Suppressor macrophage treated with lipopolysaccharide for 4 hours (primary cell): ENCODE results near the gene HSF2BP.
A peak's percentile ranks its signal among the peaks of the same experiment; 100 is the strongest.
"Not testable (repeated sequence)": the region's sequence is repeated elsewhere in the genome, so short reads cannot be mapped to it uniquely, and the experiment has no call there.

Experiments
- DNase-seq: peaks from one replicate; pipeline ENCODE4 v3.0.0-alpha.2; 2020

The HSF2BP gene

GRCh38 chr21:43596616-43597015, 62.7 kb downstream of the HSF2BP start:
- no peak for DNase-seq

- DNase-seq: not testable (repeated sequence)
These were observed 63.5 kb downstream of the HSF2BP start for GRCh38 chr21:43595769-43596168.

DNA sequence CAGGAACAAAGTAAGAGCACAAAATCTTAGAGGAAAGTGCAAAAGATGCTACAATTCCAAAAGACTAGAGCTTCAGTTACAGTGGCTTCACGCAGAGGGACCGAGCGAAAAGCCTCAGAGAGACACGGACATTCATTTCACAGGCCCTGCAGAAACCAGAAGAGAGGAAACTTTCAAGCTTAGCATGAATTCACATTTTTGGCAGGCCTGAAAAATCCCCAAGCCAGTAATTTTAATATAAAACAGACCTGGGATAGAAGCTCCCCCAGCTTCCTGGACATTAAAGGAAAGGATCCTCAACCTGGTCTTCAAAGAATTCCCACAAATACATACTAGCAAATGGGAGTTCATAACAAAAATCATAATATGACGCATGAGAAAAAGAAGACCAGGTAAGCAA, 66.2 kb downstream of the HSF2BP start:
- no peak for DNase-seq

DNA sequence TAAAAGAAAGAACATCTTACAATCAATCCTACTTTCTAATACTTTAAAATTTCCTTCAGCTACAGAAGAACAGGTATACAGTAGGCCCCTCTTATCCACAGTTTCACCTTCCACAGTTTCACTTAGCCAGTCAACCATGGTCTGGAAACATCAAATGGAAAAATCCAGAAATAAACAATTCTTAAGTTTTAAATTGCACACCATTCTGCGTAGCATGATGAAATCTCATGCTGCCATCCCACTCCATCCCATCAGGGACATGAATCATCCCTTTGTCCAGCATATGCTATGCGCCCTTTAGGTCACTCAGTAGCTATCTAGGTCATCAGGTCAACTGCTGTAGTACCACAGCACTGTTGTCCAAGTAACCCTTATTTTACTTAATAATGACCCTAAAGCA, 67.7 kb downstream of the HSF2BP start:
- DNase-seq: peak; percentile 75

DNA sequence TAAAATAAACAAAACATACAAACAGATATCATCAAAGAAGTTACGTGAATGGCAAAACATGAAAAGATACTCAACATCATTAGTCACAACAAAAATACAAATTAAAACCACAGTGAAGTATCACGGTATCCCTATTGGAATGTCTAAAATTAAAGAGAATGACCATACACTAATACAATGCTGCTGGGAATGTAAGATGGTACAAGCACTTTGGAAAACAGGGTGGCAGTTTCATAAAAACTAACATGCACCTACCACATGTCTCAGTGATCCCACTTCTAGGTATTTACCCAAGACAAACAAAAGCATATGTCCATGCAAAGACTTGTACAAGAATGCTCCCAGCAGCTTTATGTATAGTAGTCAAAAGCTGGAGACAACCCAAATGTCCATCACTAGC, 69.1 kb downstream of the HSF2BP start:
- DNase-seq: no peak

DNA sequence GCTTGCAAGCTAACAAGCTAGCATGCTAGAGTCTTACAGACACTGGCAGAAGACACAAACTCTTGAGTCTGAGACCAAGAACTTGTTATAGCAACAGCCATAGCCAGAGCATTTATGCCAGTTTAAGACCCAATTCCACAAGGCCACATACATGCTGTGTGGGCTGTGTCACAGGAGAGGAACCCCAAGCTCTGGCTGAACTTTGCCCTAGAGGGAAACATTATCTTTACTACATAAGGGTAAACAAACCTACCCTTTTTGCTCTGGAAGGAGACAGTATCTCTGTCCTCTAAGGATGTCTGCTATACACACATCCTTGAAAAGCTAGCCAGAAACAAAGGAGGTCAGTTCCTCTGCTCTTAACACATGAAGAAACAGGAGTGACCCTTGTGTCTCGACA, 70.3 kb downstream of the HSF2BP start:
- DNase-seq: no peak

GRCh38 chr21:43585924-43586413, 73.3 kb downstream of the HSF2BP start:
- no peak for DNase-seq

DNA sequence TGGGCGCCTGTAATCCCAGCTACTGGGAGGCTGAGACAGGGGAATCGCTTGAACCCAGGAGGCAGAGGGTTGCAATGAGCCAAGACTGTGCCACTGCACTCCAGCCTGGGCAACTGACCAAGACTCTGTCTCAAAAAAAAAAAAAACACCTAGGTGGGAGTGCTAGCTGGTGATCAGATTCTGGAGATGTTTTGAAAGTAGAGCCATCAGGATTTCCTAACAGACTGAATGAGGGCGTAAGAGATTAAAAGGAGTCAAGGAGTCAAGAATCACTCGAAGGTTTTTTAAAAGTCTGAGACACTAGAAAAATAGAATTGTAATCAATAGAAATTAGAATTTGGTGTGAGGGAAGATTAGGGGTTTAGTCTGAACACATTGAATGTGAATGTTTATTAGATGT, 73.8 kb downstream of the HSF2BP start:
- no peak for DNase-seq

DNA sequence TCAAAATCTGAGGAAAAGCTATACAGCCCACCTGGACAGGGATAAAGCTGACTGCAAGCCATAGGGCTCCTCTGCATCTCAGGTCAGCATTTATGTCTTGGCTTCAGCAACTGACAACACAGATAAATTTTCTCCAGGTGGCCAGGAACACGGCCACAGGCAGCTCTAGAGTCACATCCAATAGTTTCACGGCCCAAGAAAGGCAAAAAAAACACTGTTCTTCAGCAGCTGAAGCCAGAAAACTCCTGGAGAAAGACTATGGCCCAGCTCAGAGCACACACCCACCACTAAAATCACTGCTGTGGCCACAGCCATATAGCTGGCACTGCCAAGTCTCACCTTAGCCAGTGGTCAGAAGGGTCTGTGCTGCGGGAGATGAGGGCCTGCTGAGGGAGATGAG, 77.8 kb downstream of the HSF2BP start:
- no peak for DNase-seq

DNA sequence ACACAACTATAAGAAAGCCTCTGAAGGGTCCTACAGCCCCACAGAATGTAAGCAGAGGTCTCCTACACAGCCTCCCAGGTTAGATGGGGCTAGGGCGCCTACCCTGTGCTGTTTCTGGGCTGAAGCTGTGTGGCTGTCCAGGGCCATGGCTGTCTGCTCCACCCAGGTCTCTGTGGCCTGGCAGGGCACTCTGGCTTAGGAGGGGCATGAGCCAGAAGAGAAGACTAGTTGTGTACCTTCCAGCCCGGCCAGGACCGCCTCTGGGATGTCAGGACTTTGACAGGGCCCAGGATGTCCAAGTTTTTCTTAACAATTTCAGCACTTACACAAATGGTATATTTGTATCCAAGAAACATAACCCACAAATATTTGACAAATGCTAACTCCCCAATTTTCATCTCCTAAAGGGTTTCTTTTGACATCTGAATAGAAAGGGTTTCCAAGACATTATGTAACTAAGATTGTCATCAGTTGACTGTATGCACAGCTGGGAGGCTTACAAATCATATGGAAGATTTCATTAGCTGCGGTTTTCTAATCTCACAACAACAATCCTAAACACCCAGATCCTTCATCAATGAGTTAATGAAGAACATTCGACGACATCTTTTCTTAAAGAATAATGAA, 80.5 kb downstream of the HSF2BP start:
- no peak for DNase-seq

- DNase-seq: peak; percentile 78
These were observed 83.8 kb downstream of the HSF2BP start for GRCh38 chr21:43575473-43575844.

GRCh38 chr21:43574741-43575472, 84.4 kb downstream of the HSF2BP start:
- DNase-seq: peak; percentile 66

DNA sequence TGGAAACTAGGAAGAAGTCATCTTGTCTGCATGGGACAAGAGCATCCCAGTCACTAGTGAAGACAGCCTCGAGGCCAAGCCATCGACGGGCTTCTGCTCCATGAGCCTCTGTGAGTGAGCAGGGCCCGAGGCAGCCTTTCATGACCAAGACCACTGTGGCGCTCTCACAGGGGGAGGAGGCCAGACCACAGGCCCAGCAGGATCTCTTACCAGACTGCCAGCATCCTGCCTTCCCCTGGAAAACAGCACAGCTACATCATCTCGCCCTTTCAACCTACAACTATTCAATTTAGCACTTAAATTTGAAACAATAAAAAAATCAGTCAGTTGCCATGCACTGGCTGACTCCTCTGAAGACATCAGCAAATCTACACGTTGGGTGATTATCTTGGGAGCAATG, 85.4 kb downstream of the HSF2BP start:
- no peak for DNase-seq

DNA sequence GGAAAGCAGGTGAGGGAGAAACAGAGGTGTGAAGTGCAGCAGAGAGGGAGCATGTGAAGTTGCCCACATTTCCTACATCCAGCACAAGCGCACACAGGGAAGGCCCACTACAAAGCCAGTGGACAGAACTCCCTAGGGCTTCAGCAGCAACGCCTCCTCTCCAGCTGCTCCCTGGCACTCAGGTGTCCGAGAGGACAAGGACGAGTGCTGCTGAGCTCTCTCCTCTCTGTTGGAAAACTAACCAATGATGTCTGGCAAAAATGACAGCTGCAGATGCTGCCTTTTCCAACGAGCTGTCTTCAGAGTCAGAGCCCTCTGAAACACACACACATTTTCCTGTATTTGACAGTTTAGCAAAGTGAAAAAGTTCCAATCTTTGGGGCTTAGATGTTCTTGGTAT, 86.8 kb downstream of the HSF2BP start:
- DNase-seq: no peak

- no peak for DNase-seq
These were observed 87.3 kb downstream of the HSF2BP start for GRCh38 chr21:43571976-43572375.

DNA sequence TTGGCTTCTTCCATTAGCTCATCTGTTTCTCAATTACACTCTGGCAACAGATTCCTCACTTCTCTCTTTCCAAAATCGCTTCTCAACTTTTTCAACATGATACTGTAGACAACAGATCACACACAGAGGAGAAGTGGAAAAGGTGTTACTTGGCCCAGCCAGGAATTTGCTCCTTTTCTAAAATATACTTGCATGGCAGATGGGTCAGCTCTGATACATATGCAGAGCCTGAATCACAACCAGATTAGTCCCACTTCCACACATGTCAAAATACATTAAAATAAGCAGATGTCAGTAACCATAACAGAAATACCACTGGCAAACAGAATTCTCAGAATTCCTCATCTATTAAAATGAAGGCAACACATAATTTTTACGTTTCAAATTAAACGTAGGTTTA, 89.1 kb downstream of the HSF2BP start:
- DNase-seq: not testable (repeated sequence)

- DNase-seq: not testable (repeated sequence)
These were observed 96.8 kb downstream of the HSF2BP start for GRCh38 chr21:43562451-43562850.

GRCh38 chr21:43540561-43540960, 118.7 kb downstream of the HSF2BP start:
- DNase-seq: not testable (repeated sequence)

GRCh38 chr21:43522495-43523131, 136.7 kb downstream of the HSF2BP start:
- DNase-seq: not testable (repeated sequence)

DNA sequence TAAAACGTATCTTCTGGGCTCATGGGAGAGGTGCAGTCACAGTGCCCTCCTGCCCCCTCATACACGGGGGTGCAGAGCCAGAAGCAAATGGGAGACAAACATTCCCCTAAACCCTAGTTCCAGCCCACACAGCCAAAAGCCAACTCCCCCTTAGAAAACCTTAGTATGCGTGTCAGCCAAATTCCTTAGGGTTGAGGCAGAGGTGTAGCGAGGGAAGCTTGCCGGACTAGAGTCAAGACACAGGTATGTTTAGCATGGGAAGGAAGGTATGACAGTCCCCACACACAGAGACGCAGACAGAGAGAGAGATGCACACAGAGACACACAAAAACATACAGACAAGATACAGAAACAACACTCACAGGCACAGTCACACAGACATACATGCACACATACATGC, 141.6 kb downstream of the HSF2BP start:
- DNase-seq: not testable (repeated sequence)

- not testable (repeated sequence) for DNase-seq
These were observed 142.2 kb downstream of the HSF2BP start for GRCh38 chr21:43516860-43517627.

DNA sequence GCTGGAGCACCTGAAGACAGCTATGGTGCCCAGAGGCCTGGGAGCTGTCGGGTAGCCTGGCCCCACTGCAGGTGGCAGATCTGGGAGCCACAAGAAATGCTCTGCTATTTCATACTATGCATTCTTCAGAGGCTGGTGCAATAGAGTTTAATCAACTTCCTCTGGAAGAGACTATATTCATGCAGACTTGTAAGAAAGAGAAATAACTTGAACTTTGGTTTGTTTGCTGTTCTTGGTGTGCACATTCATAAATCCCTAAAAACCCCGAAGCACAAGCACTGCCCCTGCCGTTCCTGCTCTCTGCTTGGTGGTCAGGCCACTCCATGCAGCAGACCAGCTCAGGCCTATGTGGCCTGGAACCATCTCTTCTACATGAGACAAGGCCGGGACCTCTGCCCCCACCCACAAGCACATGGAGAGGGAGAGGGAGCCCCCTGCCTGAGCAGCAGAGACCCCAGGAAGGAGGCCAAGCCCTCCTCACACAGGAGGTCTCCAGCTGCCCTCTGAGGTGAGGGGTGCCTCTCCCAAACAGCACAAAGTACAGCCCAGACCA, 142.9 kb downstream of the HSF2BP start:
- not testable (repeated sequence) for DNase-seq

DNA sequence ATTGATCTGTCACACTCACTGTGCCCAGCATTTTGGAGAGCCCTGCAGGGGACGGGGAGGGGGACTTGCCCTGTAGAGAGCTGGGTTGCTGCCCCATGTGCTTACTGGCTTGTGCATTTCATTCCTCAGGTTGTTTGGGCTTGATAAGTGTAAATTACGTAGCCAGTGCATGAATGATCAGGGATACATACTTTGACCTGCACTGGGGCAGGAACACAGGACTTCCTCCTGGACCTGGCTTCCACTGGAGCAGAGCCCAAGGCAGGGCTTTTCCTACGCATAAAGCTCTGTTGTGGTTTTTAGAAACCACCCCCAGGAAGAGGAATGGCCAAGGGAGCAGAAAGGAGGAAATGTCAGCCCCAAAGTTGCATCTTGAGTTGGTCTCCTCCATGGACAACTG, 144.5 kb downstream of the HSF2BP start:
- DNase-seq: not testable (repeated sequence)
